T47D (cell line): Measurements from ENCODE around the gene CDK6.

ENCODE experiments used
- DNase-seq, 2 experiments: peaks; one replicate each; pipeline versions ENCODE4 v3.0.0 to v3.0.0-alpha.2; 2011 to 2012; ENCODE audit warnings: low read depth in 1 of 2, low spot score in 1 of 2
- JUND ChIP-seq: IDR thresholded peaks from 2 replicates; pipeline ENCODE4 v1.6.1; 2012; ENCODE audit warnings: low read depth
- in situ Hi-C: cut with HindIII; loops from 2 replicates; pipeline ENCODE4 v1.10.0; 2016; ENCODE audit warnings: low sequenced_read_pairs, low pct_unique_long_range_greater_than_20kb

The CDK6 gene

DNA sequence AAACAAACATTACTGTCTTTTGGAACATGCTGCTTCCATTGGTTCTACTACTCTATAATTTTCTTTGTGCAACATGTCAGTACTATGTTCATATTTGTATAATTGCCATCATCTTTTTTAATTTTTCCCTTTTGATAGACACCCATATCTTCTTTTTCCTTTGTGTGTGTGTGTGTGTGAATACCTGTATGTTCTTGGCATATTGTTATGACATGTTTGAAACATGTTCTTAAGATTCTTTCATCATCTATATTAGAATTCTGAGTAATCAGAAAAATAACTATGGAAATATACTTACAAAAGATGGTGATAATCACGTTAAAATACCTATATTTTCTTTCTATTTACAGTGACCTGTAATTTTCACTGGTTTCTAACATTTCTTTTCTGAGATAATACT is 3.5 kb upstream of the CDK6 start:
- no peak for TF ChIP-seq JUND
- in situ Hi-C loops = no loop called here
- no peak for DNase-seq

GRCh38 chr7:92838934-92839333 is 2.6 kb upstream of the CDK6 start:
- no peak for TF ChIP-seq JUND
- no peak for DNase-seq
- in situ Hi-C loops = no loop called here

DNA sequence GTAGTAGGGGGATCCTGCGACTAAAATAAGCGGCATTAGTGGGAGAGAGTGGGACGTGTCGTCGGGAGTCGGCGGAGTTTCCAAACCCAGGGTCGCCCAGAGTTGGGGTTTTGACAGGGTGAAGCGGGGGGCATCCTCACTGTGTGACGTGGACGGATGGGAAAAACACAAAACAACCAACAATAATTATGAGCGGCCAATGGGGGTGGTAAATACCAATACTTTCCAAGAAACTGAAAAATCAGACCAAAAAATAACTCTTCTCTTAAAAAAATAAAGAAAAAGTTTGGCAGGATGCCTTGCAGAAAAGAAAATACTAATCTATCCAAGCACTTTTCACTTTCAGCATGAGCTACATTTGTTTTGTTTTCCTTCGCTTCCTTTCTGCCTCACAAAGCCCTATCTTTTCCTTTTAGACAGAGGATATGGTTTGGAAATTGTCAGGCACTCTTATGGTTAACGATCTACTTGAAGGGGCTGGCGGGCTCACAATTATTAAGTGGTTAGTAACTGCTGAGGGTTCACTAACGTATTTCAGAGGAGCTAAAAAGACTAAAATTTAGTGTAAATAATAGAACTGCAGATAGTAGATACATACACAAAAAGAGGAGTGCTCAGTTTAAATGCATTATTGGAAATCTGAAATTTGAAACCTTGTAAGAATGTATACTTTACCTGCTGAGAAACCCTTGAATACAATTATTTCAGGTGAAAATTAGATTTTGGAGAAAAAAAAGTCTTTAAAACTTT is 802 bp upstream of the CDK6 start:
- no peak for TF ChIP-seq JUND
- in situ Hi-C loops = no loop called here
- no peak for DNase-seq

DNA sequence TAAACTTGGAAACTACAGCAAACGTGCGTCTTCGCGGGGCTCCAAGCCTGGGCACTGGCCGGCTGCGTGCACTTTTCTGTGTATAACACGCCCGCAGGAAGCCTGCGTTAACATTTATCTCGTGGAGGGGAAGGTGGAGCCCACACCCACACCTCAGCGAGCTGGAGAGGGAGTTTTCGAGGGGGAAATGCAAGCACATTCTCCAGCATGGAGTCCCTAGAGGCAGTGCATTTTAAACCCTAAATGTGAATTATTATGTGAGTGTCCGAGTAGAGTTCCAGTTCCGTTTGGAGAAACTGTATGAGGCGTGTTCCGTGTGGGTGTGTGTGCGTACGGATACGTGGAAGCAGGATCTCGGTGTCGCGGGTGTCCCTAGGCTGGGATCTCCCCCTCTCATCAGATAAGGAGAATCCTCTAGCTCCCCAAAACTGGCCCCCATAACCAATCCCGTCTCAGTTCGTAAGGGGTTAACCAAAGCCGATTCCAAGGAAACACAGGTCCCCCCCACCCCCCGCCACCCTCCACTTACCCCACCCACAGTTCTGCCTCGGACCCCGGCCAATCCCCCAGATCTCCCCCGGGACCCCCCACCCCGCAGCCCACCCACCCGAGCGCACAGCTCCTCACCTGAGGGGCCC is 403 bp downstream of the CDK6 start:
- DNase-seq = no peak
- TF ChIP-seq JUND = no peak
- in situ Hi-C loops = no loop called here

- peak; percentile 21 to 56 for DNase-seq
- in situ Hi-C loops = no loop called here
- no peak for TF ChIP-seq JUND
Measured at GRCh38 chr7:92835261-92835850, 1.0 kb downstream of the CDK6 start.

- DNase-seq = no peak
- no peak for TF ChIP-seq JUND
- in situ Hi-C loops = no loop called here
Measured at GRCh38 chr7:92834507-92835260, 1.7 kb downstream of the CDK6 start.

DNA sequence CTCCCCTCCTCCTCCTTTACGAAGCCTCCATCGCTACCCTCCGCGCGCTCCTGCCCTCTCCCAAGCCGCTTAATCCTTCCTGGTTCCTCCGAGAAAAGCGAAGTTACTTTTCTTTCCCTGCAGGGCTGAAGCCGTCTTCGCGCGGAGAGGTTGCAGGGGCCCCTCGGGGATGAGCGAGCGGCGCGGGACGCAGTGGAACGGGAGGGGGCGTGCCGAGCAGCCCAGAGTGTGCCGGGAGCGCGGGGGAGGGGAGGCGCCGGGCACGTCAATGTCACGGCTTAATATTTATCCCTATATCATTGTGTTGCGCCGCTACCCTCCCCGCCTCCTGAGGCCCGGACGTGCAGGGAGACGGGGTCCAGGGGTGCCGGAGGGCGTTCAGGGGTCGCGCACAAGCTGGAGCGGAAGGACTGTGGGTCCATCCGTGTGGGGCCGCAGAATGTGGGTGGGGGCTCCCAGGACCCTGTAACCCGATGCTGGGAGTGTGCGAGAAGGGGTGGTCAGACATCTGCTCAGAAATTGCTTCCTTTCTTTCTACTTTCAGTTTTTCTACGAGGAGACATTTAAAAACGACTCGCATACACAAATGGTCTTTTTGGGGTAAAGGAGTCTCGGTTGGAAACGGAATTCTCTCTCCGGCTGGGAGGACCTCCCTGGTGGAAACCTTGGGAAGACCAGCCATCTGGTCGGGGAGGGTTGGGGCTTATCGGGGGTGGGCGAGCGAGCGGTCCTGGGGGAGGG is 2.4 kb downstream of the CDK6 start:
- in situ Hi-C loops = no loop called here
- no peak for TF ChIP-seq JUND
- peak; percentile 36 to 41 for DNase-seq

DNA sequence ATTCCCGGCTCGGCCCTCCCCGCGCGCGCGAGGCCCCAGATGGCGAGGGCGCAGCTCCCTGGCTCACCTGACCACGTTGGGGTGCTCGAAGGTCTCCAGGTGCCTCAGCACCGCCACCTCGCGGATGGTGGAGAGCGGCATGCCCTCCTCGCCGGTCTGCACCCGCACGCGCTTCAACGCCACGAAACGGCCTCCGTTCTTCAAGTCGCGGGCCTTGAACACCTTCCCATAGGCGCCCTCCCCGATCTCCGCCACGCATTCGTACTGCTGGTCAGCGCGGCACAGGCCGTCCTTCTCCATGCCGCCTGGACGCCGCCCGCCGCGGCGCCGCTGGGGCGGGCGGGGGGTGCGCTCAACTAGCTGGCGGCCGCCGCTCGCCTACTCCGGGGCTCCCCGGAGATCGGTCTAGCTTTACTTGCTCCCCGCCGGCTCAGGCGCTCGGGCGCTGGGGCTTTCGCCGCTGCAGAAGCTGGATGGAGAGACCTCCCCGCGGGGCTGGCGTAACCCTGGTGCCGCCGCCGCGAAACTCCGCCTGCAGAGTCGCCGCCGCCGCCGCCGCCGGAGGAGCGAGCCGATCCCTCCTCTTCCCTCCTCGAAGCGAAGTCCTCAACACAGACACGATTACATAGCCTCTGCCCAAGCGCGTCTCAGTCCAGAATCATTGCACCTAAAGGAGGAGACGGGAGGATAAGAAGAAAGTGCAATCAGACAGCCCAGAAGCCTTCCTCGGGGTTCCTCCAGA is 3.2 kb downstream of the CDK6 start:
- peak; percentile 66 to 84 for DNase-seq
- in situ Hi-C loops = no loop called here
- TF ChIP-seq JUND = no peak

- no peak for TF ChIP-seq JUND
- no peak for DNase-seq
- in situ Hi-C loops = no loop called here
Measured at GRCh38 chr7:92832534-92833023, 3.8 kb downstream of the CDK6 start.

DNA sequence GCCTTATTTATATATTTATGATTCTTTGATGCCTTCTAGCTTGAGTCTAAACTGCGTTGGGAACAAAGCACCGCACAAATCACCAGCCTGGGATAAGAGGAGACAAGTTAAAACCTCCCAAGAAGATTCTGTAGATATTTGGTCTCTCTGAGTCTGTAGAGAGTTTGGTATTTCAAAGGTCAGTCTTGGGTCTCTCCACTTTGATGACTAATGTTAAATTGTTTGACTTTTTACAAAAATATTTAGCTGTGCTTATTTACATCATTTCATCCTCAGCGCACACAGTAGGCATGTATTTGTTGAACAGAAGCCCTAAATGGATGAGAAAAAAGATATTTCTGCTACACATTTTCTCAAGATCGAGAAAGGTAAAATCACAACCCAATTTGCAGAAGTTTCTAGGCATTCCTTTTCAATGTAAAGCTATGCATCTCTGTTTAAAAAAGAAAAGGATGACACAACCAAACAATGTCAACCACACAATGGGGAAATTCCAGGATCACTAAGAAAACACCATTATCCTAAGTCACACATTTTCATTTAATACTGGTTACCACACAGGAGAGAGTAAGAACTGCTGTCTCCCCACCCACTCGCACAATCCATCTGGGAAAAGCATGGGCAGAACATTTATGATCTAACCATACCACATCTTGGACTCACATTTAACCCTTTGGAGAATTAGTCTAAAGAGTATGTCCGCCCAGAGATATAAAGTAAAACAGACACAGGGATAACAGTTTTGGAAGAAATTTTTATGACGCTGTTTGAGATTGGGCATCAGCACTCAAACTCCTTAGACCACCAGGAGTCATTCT is 4.4 kb downstream of the CDK6 start:
- TF ChIP-seq JUND = no peak
- no peak for DNase-seq
- in situ Hi-C loops = no loop called here
